Stimulated activated CD4-positive, alpha-beta T cell treated with anti-CD3 and anti-CD28 coated beads, Interleukin-12 subunit alpha, Interleukin-12 subunit beta, amount 100 ng/mL, for 24 hours (primary cell): Measurements from ENCODE around the gene PTPRD.

ENCODE experiments used
- DNase-seq, 2 experiments: peaks; one replicate each; pipeline ENCODE4 v3.0.0-alpha.2; 2020; ENCODE audit warnings: low read depth in 2 of 2

The PTPRD gene

DNA sequence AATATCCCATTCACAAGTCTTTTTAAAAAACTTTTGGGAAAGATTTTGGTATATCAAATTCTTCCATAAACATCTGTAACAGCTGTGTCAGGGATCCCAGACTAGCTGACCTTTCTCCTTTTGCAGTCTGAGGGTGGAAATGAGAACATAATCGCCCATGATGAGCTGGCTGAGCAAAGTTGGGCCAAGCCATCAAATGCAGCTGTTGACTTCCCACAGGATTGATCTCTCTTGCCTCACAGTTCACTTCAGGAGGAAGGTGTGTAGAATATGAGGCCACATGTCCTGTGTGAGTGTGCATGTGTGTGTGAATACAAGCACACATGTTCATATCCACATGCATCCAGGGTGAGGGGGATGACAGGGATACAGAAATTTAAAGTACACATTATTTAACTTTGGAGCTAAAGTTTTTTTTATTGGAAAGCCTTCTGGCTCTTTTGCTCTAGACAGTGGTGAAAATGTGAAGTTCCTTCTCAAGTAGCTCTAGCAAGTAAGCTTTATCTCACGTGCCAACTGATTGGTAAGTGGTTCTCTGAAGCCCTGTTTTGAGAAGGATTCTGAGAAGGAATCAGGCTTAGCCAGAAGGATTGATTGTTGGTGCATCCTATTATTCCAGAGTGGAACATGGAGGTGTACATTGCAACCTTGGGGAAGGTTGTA is 2344.5 kb downstream of the PTPRD start:
- DNase-seq = no peak

DNA sequence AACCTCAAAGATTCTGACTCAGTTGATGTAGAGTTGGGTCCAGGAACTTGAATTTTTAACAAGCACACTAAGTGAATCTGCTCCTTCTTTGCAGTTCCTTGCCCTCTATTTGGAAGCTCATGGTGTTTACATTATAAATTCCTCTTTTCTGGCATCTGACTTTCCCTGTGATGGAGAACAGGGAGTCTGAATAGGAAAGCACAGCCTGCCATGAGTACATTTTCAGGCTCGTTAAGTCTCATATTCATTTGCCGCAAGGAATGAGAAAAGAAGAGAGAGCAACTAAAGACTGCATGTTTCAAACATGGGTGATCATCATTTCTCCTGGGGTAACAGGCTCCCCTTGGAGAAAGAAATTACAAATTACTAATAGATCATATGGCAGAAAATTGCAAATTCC is 2345.2 kb downstream of the PTPRD start:
- no peak for DNase-seq

- no peak for DNase-seq
Measured at GRCh38 chr9:8266861-8267260, 2345.9 kb downstream of the PTPRD start.

- no peak for DNase-seq
Measured at GRCh38 chr9:8265281-8265680, 2347.5 kb downstream of the PTPRD start.
